Endothelial cell of umbilical vein (primary cell): ENCODE measurements around the gene ZIC1. TPM values are rescaled to one million over a fixed set of nuclear protein-coding genes. Genes with fewer than 3 reads are reported as not detected.

ENCODE experiments used
- BruUV-seq: library from RNA; stranded (reverse); fragments of 400-500 nt; replicated peaks from 2 replicates; lab custom pipeline; 2021; lab: Mats Ljungman, UMichigan
- CTCF ChIA-PET: fragments of 300-600, 350-600 bp; sonication (Branson Sonifier 250); formaldehyde crosslinking; loops from one replicate; lab custom pipeline; 2021; ENCODE audit warnings: antibody characterized with exemption, inconsistent platforms; lab: Charles Lee
- POLR2A ChIA-PET: fragments of 300-600, 350-600 bp; sonication (Branson Sonifier 250); formaldehyde crosslinking; loops from one replicate; lab custom pipeline; 2021; ENCODE audit warnings: antibody characterized with exemption, inconsistent platforms; lab: Charles Lee
- DNase-seq: peaks from one replicate; pipeline ENCODE4 v3.0.0-alpha.2; 2011; ENCODE audit warnings: low read depth, low spot score
- FAIRE-seq: peaks from 2 replicates; lab custom pipeline; 2011; peaks lifted over from hg19 to GRCh38; lab: Jason Lieb, UNC
- H2AFZ ChIP-seq: 2 replicates; pipeline ENCODE4 v1.6.0; 2012; ENCODE audit warnings: low read depth, low read length, control low read depth, inconsistent platforms
- H3K27ac ChIP-seq: 2 replicates; pipeline ENCODE4 v1.5.1; 2011; ENCODE audit warnings: low read depth, mild to moderate bottlenecking, control low read depth, low read length, moderate library complexity; ENCODE audit not compliant: insufficient read depth
- H3K27me3 ChIP-seq, 2 experiments: 2 replicates each; pipeline versions ENCODE4 v1.6.0 to v1.6.1; 2011; ENCODE audit warnings: low read length in 2 of 2, mixed read lengths in 1 of 2; ENCODE audit not compliant: control insufficient read depth in 2 of 2, insufficient read depth in 2 of 2
- H3K36me3 ChIP-seq, 2 experiments: 2 replicates in 1 of 2; 3 replicates in 1 of 2; pipeline ENCODE4 v1.5.1; 2011; ENCODE audit warnings: low read length in 2 of 2, mild to moderate bottlenecking in 1 of 2, moderate library complexity in 1 of 2; ENCODE audit not compliant: control insufficient read depth in 2 of 2, insufficient read depth in 2 of 2; ENCODE audit errors: extremely low read depth in 1 of 2
- H3K4me1 ChIP-seq: 3 replicates; pipeline ENCODE4 v1.5.1; 2011; ENCODE audit warnings: mild to moderate bottlenecking, low read length; ENCODE audit not compliant: control insufficient read depth, insufficient read depth; ENCODE audit errors: extremely low read depth
- H3K4me2 ChIP-seq: 2 replicates; pipeline ENCODE4 v1.6.1; 2011; ENCODE audit warnings: low read length, control low read depth, mixed read lengths; ENCODE audit not compliant: insufficient read depth
- H3K4me3 ChIP-seq, 3 experiments: fragments of 200-600 bp in 1 of 3; sonication (generic), shearing (Covaris generic) in 1 of 3; replicated peaks in 1 of 3; 2 replicates each; pipeline ENCODE4 v1.5.1; 2011 to 2016; ENCODE audit warnings: control low read depth in 3 of 3, low read length in 3 of 3, mild to moderate bottlenecking in 2 of 3, inconsistent platforms in 1 of 3, low read depth in 1 of 3, moderate library complexity in 1 of 3; ENCODE audit not compliant: insufficient read depth in 1 of 3
- H3K79me2 ChIP-seq: 2 replicates; pipeline ENCODE4 v1.6.0; 2012; ENCODE audit warnings: low read length, inconsistent platforms; ENCODE audit not compliant: control insufficient read depth, insufficient read depth
- H3K9ac ChIP-seq: replicated peaks from 2 replicates; pipeline ENCODE3; 2011; ENCODE audit warnings: low read length, control low read depth; ENCODE audit not compliant: insufficient read depth; ENCODE audit errors: extremely low read depth
- H3K9me1 ChIP-seq: replicated peaks from 3 replicates; pipeline ENCODE4 v1.6.0; 2011; ENCODE audit warnings: mild to moderate bottlenecking, low read length; ENCODE audit not compliant: control insufficient read depth, insufficient read depth; ENCODE audit errors: extremely low read depth
- H3K9me3 ChIP-seq: replicated peaks from 2 replicates; pipeline ENCODE4 v1.5.1; 2012; ENCODE audit warnings: low read length, inconsistent platforms; ENCODE audit not compliant: control insufficient read depth, insufficient read depth
- H4K20me1 ChIP-seq: replicated peaks from 2 replicates; pipeline ENCODE3; 2011; ENCODE audit warnings: mild to moderate bottlenecking, low read length; ENCODE audit not compliant: control insufficient read depth, insufficient read depth; ENCODE audit errors: extremely low read depth
- CTCF ChIP-seq, 2 donors: IDR thresholded peaks; 1 replicate in 1 of 2; 2 replicates in 1 of 2; pipeline ENCODE4 v1.5.1; 2011; ENCODE audit warnings: low read length in 2 of 2, mild to moderate bottlenecking in 2 of 2, moderate library complexity in 2 of 2, control low read depth in 1 of 2, inconsistent platforms in 1 of 2, low read depth in 1 of 2; ENCODE audit not compliant: insufficient read depth in 1 of 2; ENCODE audit errors: extremely low read depth in 1 of 2
- EZH2 ChIP-seq: IDR thresholded peaks from 2 replicates; pipeline ENCODE4 v1.6.1; 2012; ENCODE audit warnings: borderline replicate concordance, low read depth, mild to moderate bottlenecking, moderate library complexity, low read length, inconsistent platforms; ENCODE audit not compliant: severe bottlenecking
- FOS ChIP-seq: IDR thresholded peaks from 2 replicates; pipeline ENCODE4 v1.6.1; 2011; ENCODE audit warnings: mild to moderate bottlenecking, low read length, moderate library complexity, borderline replicate concordance; ENCODE audit not compliant: insufficient read depth
- GATA2 ChIP-seq: IDR thresholded peaks from 2 replicates; pipeline ENCODE4 v1.7.0; 2011; ENCODE audit warnings: low read depth, mild to moderate bottlenecking, moderate library complexity, mixed read lengths, low read length; ENCODE audit not compliant: insufficient read length, insufficient read depth
- JUN ChIP-seq: IDR thresholded peaks from 2 replicates; pipeline ENCODE4 v1.6.1; 2011; ENCODE audit warnings: borderline replicate concordance, low read depth; ENCODE audit not compliant: insufficient read length, insufficient read depth
- MAX ChIP-seq: IDR thresholded peaks from 2 replicates; pipeline ENCODE4 v1.6.1; 2011; ENCODE audit not compliant: insufficient read depth, insufficient read length
- MYC ChIP-seq: IDR thresholded peaks from one replicate; pipeline ENCODE4 v1.6.1; 2011; ENCODE audit warnings: mild to moderate bottlenecking, low read depth, low read length
- POLR2A ChIP-seq: IDR thresholded peaks from 2 replicates; pipeline ENCODE4 v1.6.1; 2012; ENCODE audit warnings: low read depth, mild to moderate bottlenecking, control low read depth, low read length
- POLR2AphosphoS5 ChIP-seq: IDR thresholded peaks from 2 replicates; pipeline ENCODE4 v1.6.1; 2012; ENCODE audit warnings: low read depth, mild to moderate bottlenecking, control low read depth, low read length, moderate library complexity; ENCODE audit not compliant: insufficient read depth
- dilution Hi-C: fragments of 300-500 bp; cut with MboI; formaldehyde crosslinking; loops from one replicate; pipeline ENCODE4 v1.15.0; 2019; ENCODE audit warnings: low sequenced_read_pairs; ENCODE audit not compliant: extremely low pct_ligation_motif_present
- intact Hi-C: fragments of 100-400 bp; cut with micrococcal nuclease; formaldehyde crosslinking; loops from one replicate; pipeline ENCODE4 v1.10.0; 2022
- polyA plus RNA-seq, 4 experiments: library from polyadenylated mRNA; depleted of rRNA in 3 of 4; stranded (reverse) in 3 of 4; unstranded in 1 of 4; fragments of >200 nt; gene quantifications; 2 replicates each; pipeline versions ENCODE4 v1.2.1 to v1.2.3, GENCODE V29; 2011 to 2012; ENCODE audit warnings: missing spikeins in 1 of 4
- total RNA-seq: library from RNA; stranded (reverse); gene quantifications from 2 replicates; pipeline ENCODE4 v1.2.3, GENCODE V29; 2021

The ZIC1 gene
- total and polyA plus RNA-seq, 2 donors (not counting 3 experiments of a cell fraction or from before 2014, with no cell fraction given), result not detected

- Histone ChIP-seq H4K20me1 (no peaks in the 10 kb centered on the region), H3K79me2 (no peaks in the 10 kb centered on the region), H3K4me2 (no peak overlapping the region), H3K4me3 (no peak overlapping the region), H3K4me1 (peaks cover 7% of the 10 kb centered on the region), H3K9me3 (no peaks in the 10 kb centered on the region), H3K36me3 (no peaks in the 10 kb centered on the region), H3K27me3 (peaks cover 90 to 99% of the 10 kb centered on the region in 2 experiments), H3K9ac (no peak overlapping the region), H2AFZ (no peak overlapping the region), H3K9me1 (no peaks in the 10 kb centered on the region), H3K27ac (no peak overlapping the region)
- dilution Hi-C loops, result no loop called here
- DNase-seq (no peak), FAIRE-seq (no peak)
- intact Hi-C loops, result loop anchor here (10.0 kb wide), 2 partner anchors 291 to 399 kb away; no protein-coding TSS in a partner anchor
- BruUV-seq, result no TSS peak
- POLR2A ChIA-PET, result no interaction called here
- CTCF ChIA-PET, result interaction anchor here (0.8 to 2.2 kb wide), 5 partner anchors 32 to 668 kb away, joined by 3 to 14 read pairs (median 5); no protein-coding TSS in a partner anchor
- no peak for TF ChIP-seq CTCF (IDR thresholded peaks at IDR 0.05; ENCODE audit: extremely low read depth in 1 of 2, insufficient read depth in 1 of 2, low read depth in 1 of 2, low read length in 2 of 2)
- no peak for TF ChIP-seq JUN
- TF ChIP-seq MAX, result no peak
- no peak for TF ChIP-seq POLR2AphosphoS5
- no peak for TF ChIP-seq FOS
- TF ChIP-seq GATA2, result no peak
- no peak for TF ChIP-seq MYC
- TF ChIP-seq EZH2, result no peak
- no peak for TF ChIP-seq POLR2A
Observed at GRCh38 chr3:147415874-147416273, 6.7 kb downstream of the ZIC1 start.
